HUES48 (cell line): ENCODE results near the gene GSTA2.
"Not testable (repeated sequence)": the region's sequence is repeated elsewhere in the genome, so short reads cannot be mapped to it uniquely, and the experiment has no call there.

Source experiments
- H3K27ac ChIP-seq: one replicate; pipeline ENCODE4 v1.7.0; 2013; ENCODE audit warnings: low read depth, low read length, inconsistent platforms
- H3K27me3 ChIP-seq: 2 replicates; pipeline ENCODE4 v1.6.1; 2013; ENCODE audit warnings: mild to moderate bottlenecking, low read length; ENCODE audit not compliant: control insufficient read depth, insufficient read depth
- H3K36me3 ChIP-seq: 2 replicates; pipeline ENCODE4 v1.6.1; 2013; ENCODE audit warnings: low read length; ENCODE audit not compliant: control insufficient read depth, insufficient read depth
- H3K4me1 ChIP-seq: 2 replicates; pipeline ENCODE4 v1.6.1; 2013; ENCODE audit warnings: mild to moderate bottlenecking, low read length; ENCODE audit not compliant: control insufficient read depth, insufficient read depth
- H3K4me3 ChIP-seq: 2 replicates; pipeline ENCODE4 v1.5.1; 2013; ENCODE audit warnings: mild to moderate bottlenecking, low read depth, low read length
- H3K9ac ChIP-seq: 2 replicates; pipeline ENCODE4 v1.6.1; 2013; ENCODE audit warnings: mild to moderate bottlenecking, low read depth, low read length, moderate library complexity
- H3K9me3 ChIP-seq: 2 replicates; pipeline ENCODE4 v1.6.1; 2013; ENCODE audit warnings: low read length; ENCODE audit not compliant: control insufficient read depth, insufficient read depth

The GSTA2 gene

GRCh38 chr6:52763322-52763916 lies at the start of gene GSTA2:
Gene GSTA2, minus strand, starts transcription at chr6:52763475. Its CDS starts 5,528 bp downstream, at chr6:52757947.
- peak within 1 kb of the TSS; percentile 55 for H3K27ac ChIP-seq
- H3K4me1 ChIP-seq = not testable (repeated sequence)

GRCh38 chr6:52809777-52810176 lies 46.5 kb upstream of the GSTA2 start:
- H3K27ac ChIP-seq, H3K9me3 ChIP-seq, H3K9ac ChIP-seq, H3K4me3 ChIP-seq, H3K27me3 ChIP-seq, H3K4me1 ChIP-seq, H3K36me3 ChIP-seq: not testable (repeated sequence)

More at GRCh38 chr6:52763322-52763916, at the start of gene GSTA2:
- H3K9ac ChIP-seq, H3K27me3 ChIP-seq, H3K36me3 ChIP-seq, H3K4me3 ChIP-seq, H3K9me3 ChIP-seq: not testable (repeated sequence)

GRCh38 chr6:52808660-52809059 lies 45.4 kb upstream of the GSTA2 start:
- Histone ChIP-seq H3K4me1 (no peaks in the 10 kb centered on the region), H3K36me3 (no peaks in the 10 kb centered on the region), H3K27me3 (no peaks in the 10 kb centered on the region), H3K4me3 (no peak overlapping the region), H3K9ac (no peak overlapping the region), H3K9me3 (no peaks in the 10 kb centered on the region), H3K27ac (no peak overlapping the region)

GRCh38 chr6:52803668-52804255 lies 40.5 kb upstream of the GSTA2 start, which contains the start of gene GSTA1:
Gene GSTA1, minus strand, starts transcription at chr6:52803816. Its CDS starts 4,549 bp downstream, at chr6:52799267.
- not testable (repeated sequence) for H3K27me3 ChIP-seq, H3K9ac ChIP-seq, H3K9me3 ChIP-seq, H3K36me3 ChIP-seq, H3K4me1 ChIP-seq, H3K27ac ChIP-seq, H3K4me3 ChIP-seq

DNA sequence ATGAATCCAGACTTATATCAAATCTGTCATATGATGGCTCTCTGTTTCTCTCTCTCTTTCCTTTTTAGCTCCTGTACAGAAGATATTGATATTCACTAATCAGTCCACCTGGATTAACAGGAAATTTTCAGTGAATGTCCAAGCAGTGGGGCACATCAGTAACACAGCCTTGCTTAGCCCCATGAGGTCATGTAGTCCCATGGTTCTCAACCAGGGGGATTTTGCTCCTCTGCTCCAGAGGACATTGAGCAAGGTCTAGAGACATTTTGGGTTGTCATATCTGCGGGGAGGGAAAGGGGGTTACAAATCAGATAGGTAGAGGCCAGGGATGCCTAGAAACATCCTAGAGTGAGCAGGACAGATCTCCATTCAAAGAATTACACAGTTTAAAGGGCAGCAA lies 39.5 kb upstream of the GSTA2 start:
- H3K27ac ChIP-seq = no peak overlapping the region
- no peaks in the 10 kb centered on the region for H3K27me3 ChIP-seq
- H3K9ac ChIP-seq = no peak overlapping the region
- no peaks in the 10 kb centered on the region for H3K36me3 ChIP-seq
- no peak overlapping the region for H3K4me3 ChIP-seq
- no peaks in the 10 kb centered on the region for H3K9me3 ChIP-seq
- no peaks in the 10 kb centered on the region for H3K4me1 ChIP-seq

DNA sequence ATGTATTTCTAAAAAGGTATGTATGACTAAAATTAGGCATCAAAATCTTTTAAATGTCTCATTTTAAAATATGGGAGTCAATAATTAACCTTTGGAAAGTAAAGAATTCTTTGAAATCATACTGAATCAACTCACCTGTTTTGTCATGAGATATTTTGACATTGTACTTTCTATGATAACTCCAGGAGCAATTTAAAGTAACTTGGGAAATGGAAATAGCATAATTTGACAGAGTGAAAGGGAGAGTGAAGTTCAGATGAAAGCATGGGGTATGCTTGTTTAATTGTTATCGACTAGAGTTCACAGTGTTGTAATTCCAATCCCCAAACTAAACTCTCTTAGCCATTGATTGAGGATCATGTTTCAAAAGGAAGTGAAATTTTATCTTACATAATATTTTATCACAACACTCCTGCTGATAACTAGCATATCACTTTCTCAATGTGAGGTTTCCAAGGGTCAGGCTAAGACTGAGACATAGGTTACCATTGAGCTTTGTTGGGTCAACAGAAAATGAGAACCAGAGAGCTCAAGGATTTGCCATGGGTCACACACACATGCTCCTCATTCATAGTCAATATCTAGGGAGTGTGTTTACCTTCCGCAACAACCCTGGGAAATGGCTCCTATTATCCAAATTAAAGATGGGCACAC lies 38.0 kb upstream of the GSTA2 start:
- no peaks in the 10 kb centered on the region for H3K4me1 ChIP-seq
- H3K4me3 ChIP-seq = no peak overlapping the region
- H3K27ac ChIP-seq = no peak overlapping the region
- no peaks in the 10 kb centered on the region for H3K36me3 ChIP-seq
- no peak overlapping the region for H3K9ac ChIP-seq
- H3K9me3 ChIP-seq = no peaks in the 10 kb centered on the region
- no peaks in the 10 kb centered on the region for H3K27me3 ChIP-seq

- H3K4me1 ChIP-seq, H3K4me3 ChIP-seq, H3K27me3 ChIP-seq, H3K36me3 ChIP-seq, H3K9me3 ChIP-seq, H3K27ac ChIP-seq, H3K9ac ChIP-seq: not testable (repeated sequence)
Observed at GRCh38 chr6:52799272-52799671, 36.0 kb upstream of the GSTA2 start.

- H3K9me3 ChIP-seq, H3K27me3 ChIP-seq, H3K27ac ChIP-seq, H3K4me1 ChIP-seq, H3K4me3 ChIP-seq, H3K9ac ChIP-seq, H3K36me3 ChIP-seq: not testable (repeated sequence)
Observed at GRCh38 chr6:52794366-52794765, 31.1 kb upstream of the GSTA2 start.

GRCh38 chr6:52790861-52791260 lies 27.6 kb upstream of the GSTA2 start:
- Histone ChIP-seq H3K4me1 (no peaks in the 10 kb centered on the region), H3K4me3 (no peak overlapping the region), H3K36me3 (no peaks in the 10 kb centered on the region), H3K9me3 (no peaks in the 10 kb centered on the region), H3K27ac (no peak overlapping the region), H3K27me3 (no peaks in the 10 kb centered on the region), H3K9ac (no peak overlapping the region)

DNA sequence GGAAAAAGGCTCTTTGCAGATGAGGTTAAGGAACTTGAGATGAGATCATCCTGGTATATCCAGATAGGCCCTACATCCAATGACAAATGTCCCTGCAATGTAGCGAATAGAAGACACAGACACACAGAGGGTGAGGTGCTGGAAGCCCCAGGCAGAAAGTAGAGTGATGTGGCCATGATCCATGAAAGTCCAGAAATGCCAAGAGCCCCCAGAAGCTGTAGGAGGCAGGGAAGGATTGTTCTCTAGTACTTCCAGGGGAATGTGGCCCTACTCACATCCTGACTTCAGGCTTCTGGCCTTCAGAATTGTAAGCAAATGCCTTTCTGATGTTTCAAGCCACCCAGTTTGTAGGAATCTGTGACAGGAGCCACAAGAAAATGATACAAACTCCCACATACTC lies 26.4 kb upstream of the GSTA2 start:
- H3K4me1 ChIP-seq, H3K36me3 ChIP-seq, H3K9me3 ChIP-seq, H3K27me3 ChIP-seq, H3K27ac ChIP-seq, H3K9ac ChIP-seq, H3K4me3 ChIP-seq: not testable (repeated sequence)

GRCh38 chr6:52788478-52788877 lies 25.2 kb upstream of the GSTA2 start:
- no peaks in the 10 kb centered on the region for H3K9me3 ChIP-seq
- no peak overlapping the region for H3K4me3 ChIP-seq
- H3K4me1 ChIP-seq = no peaks in the 10 kb centered on the region
- H3K36me3 ChIP-seq = no peaks in the 10 kb centered on the region
- no peak overlapping the region for H3K9ac ChIP-seq
- no peaks in the 10 kb centered on the region for H3K27me3 ChIP-seq
- H3K27ac ChIP-seq = no peak overlapping the region
